DOHH2 (cell line): ENCODE results near the gene RNF141.

ENCODE experiments used
- H3F3A ChIP-seq: fragments of 200-600 bp; sonication (generic), shearing (Covaris generic); 2 replicates; pipeline ENCODE4 v1.6.0; 2016; ENCODE audit warnings: antibody characterized with exemption, mild to moderate bottlenecking; ENCODE audit not compliant: control insufficient read depth, insufficient read depth
- H3K27ac ChIP-seq: fragments of 200-600 bp; sonication (generic); 2 replicates; pipeline ENCODE4 v1.5.1; 2014; ENCODE audit warnings: low read depth, mild to moderate bottlenecking, low read length, moderate library complexity
- H3K27me3 ChIP-seq: fragments of 200-600 bp; sonication (generic); 2 replicates; pipeline ENCODE4 v1.6.1; 2014; ENCODE audit warnings: mild to moderate bottlenecking, low read length, mixed read lengths; ENCODE audit not compliant: control insufficient read depth
- H3K36me3 ChIP-seq: fragments of 200-600 bp; sonication (generic); 2 replicates; pipeline ENCODE4 v1.6.1; 2014; ENCODE audit warnings: mild to moderate bottlenecking, low read length, moderate library complexity, mixed read lengths; ENCODE audit not compliant: control insufficient read depth
- H3K4me1 ChIP-seq: fragments of 200-600 bp; sonication (generic); 2 replicates; pipeline ENCODE4 v1.6.1; 2014; ENCODE audit warnings: mild to moderate bottlenecking, low read length, mixed read lengths; ENCODE audit not compliant: control insufficient read depth
- H3K4me2 ChIP-seq: fragments of 200-600 bp; sonication (generic); 2 replicates; pipeline ENCODE4 v1.6.0; 2014; ENCODE audit warnings: mild to moderate bottlenecking, low read length, moderate library complexity
- H3K4me3 ChIP-seq: fragments of 200-600 bp; sonication (generic); 2 replicates; pipeline ENCODE4 v1.5.1; 2014; ENCODE audit warnings: mild to moderate bottlenecking, low read length, mixed read lengths
- H3K79me2 ChIP-seq: fragments of 200-600 bp; sonication (generic); 2 replicates; pipeline ENCODE4 v1.6.1; 2014; ENCODE audit warnings: mild to moderate bottlenecking, low read length, mixed read lengths; ENCODE audit not compliant: control insufficient read depth
- H3K9me2 ChIP-seq: fragments of 200-600 bp; sonication (generic); replicated peaks from 2 replicates; pipeline ENCODE4 v1.6.1; 2014; ENCODE audit warnings: mild to moderate bottlenecking, low read length, mixed read lengths; ENCODE audit not compliant: control insufficient read depth
- H3K9me3 ChIP-seq: fragments of 200-600 bp; sonication (generic); 2 replicates; pipeline ENCODE4 v1.6.1; 2014; ENCODE audit warnings: antibody characterized with exemption, low read length, mixed read lengths; ENCODE audit not compliant: control insufficient read depth, insufficient read depth
- H4K20me1 ChIP-seq: fragments of 200-600 bp; sonication (generic); 2 replicates; pipeline ENCODE4 v1.6.0; 2014; ENCODE audit warnings: low read depth, mild to moderate bottlenecking, antibody characterized with exemption, low read length, moderate library complexity; ENCODE audit not compliant: control insufficient read depth, insufficient read depth
- CTCF ChIP-seq: fragments of 200-600 bp; sonication (generic); IDR thresholded peaks from one replicate; pipeline ENCODE4 v1.5.1; 2014; ENCODE audit warnings: antibody characterized with exemption, mild to moderate bottlenecking, low read depth, low read length; ENCODE audit not compliant: poor library complexity, severe bottlenecking
- EZH2phosphoT487 ChIP-seq: fragments of 200-600 bp; sonication (generic); IDR thresholded peaks from 2 replicates; pipeline ENCODE4 v1.6.1; 2017; ENCODE audit warnings: borderline replicate concordance, mild to moderate bottlenecking, antibody characterized with exemption, low read length, moderate library complexity, mixed read lengths

RNF141 gene

GRCh38 chr11:10502770-10503169 is 38.2 kb downstream of the RNF141 start:
- H3K27me3 ChIP-seq, result no peaks in the 10 kb centered on the region
- no peaks in the 10 kb centered on the region for H3K79me2 ChIP-seq
- TF ChIP-seq EZH2phosphoT487, result no peak
- no peak for TF ChIP-seq CTCF
- H3K27ac ChIP-seq, result no peak overlapping the region
- H3K9me2 ChIP-seq, result no peaks in the 10 kb centered on the region
- no peaks in the 10 kb centered on the region for H3K4me1 ChIP-seq
- no peaks in the 10 kb centered on the region for H3F3A ChIP-seq
- H3K4me3 ChIP-seq, result no peak overlapping the region
- peaks cover 16% of the 10 kb centered on the region; the same call in 1 of the 2 replicates for H3K36me3 ChIP-seq
- H3K4me2 ChIP-seq, result no peak overlapping the region
- H4K20me1 ChIP-seq, result no peaks in the 10 kb centered on the region
- no peaks in the 10 kb centered on the region for H3K9me3 ChIP-seq

- H3F3A ChIP-seq, result no peaks in the 10 kb centered on the region
- no peaks in the 10 kb centered on the region for H3K27me3 ChIP-seq
- H3K9me3 ChIP-seq, result no peaks in the 10 kb centered on the region
- H3K4me1 ChIP-seq, result no peaks in the 10 kb centered on the region
- H4K20me1 ChIP-seq, result no peaks in the 10 kb centered on the region
- peaks cover 16% of the 10 kb centered on the region; the same call in 1 of the 2 replicates for H3K36me3 ChIP-seq
- TF ChIP-seq CTCF (no peak), EZH2phosphoT487 (no peak)
- H3K9me2 ChIP-seq, result no peaks in the 10 kb centered on the region
- no peak overlapping the region for H3K27ac ChIP-seq
- no peak overlapping the region for H3K4me2 ChIP-seq
- no peaks in the 10 kb centered on the region for H3K79me2 ChIP-seq
- no peak overlapping the region for H3K4me3 ChIP-seq
These were observed 38.8 kb downstream of the RNF141 start for GRCh38 chr11:10502065-10502680.

- Histone ChIP-seq H3K79me2 (no peaks in the 10 kb centered on the region), H3K4me2 (no peak overlapping the region), H3K4me3 (no peak overlapping the region), H3F3A (no peaks in the 10 kb centered on the region), H3K27me3 (no peaks in the 10 kb centered on the region), H3K9me2 (no peaks in the 10 kb centered on the region), H3K4me1 (no peaks in the 10 kb centered on the region), H3K9me3 (no peaks in the 10 kb centered on the region), H4K20me1 (no peaks in the 10 kb centered on the region), H3K27ac (no peak overlapping the region), H3K36me3 (peaks cover 16% of the 10 kb centered on the region; the same call in 1 of the 2 replicates)
- TF ChIP-seq CTCF, result no peak
- TF ChIP-seq EZH2phosphoT487, result no peak
These were observed 40.0 kb downstream of the RNF141 start for GRCh38 chr11:10500757-10501684.
